Activated T-helper 1 cell treated with Interleukin-2 at 50 U/mL for 16 hours (primary cell): ENCODE data around the gene KLF2.

Source experiments
- DNase-seq: peaks from one replicate; pipeline ENCODE4 v3.0.0-alpha.2; 2020; ENCODE audit warnings: low read depth

Gene KLF2

GRCh38 chr19:16308081-16308480 lies 16.5 kb upstream of the KLF2 start:
- no peak for DNase-seq

- no peak for DNase-seq
Observed at GRCh38 chr19:16309643-16310042, 15.0 kb upstream of the KLF2 start.

DNA sequence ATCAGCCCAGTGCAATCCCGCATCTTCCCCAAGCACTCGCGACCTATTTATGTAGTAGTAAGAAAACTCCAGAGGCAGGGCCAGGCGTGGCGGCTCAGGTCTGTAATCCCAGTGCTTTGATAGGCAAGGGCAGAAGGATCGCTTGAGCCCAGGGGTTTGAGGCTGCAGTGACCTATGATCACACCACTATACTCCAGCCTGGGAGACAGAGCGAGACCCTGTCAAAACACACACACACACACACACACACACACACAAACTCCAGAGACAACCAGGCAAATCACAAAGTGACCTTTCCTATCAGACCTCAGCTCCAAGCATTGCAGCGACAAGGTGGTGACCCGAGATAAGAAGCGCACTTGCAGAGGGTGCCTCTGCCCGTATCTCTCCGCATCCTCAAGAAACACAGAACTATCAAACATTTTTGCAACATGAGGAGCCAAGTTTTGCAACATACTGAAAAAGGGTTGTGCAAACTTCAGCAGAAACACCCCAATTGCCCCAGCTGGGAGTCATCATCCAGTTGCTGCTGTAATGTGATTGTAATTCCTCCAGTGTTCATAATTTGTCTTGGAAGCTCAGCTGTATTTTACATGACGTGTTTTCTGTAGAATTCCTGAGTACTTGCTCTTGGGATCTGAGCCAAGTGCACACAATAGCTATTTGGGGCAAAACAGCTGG lies 8.7 kb upstream of the KLF2 start:
- DNase-seq = no peak

- DNase-seq = no peak
Observed at GRCh38 chr19:16316506-16316882, 8.1 kb upstream of the KLF2 start.

DNA sequence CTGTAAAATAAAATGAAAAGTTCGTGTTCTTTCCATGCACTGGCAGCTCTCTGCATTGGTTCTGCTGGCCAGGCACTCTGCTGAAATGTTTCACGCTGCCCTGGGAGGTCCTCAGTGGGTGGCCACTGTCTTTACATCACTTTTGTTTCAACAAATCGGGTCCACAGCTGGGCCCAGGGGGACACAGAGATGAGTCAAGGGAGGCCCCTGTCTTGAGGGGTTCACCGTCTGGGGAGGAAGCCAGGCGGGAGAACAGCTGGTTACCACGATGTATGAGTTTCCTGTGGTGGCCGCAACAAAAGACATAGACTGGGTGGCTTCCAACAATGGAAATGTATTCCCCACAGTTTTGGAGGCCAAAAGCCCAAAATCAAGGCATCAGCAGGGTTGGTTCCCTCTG lies 5.1 kb upstream of the KLF2 start:
- DNase-seq = no peak

DNA sequence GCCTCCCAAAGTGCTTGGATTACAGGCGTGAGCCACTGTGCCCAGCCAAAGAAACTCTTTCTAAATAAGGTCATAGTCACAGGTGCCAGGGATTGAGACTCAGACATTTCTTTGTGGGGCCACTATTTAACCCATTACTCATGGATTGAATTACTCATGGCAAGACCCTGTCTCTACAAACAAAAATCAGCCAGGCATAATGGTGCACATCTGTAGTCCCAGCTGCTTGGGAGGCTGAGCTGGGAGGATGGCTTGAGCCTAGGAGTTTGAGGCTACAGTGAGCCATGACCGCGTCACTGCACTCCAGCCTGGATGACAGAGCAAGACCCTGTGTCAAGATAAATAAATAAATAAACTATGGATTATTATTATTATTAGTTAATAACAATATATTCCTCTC lies 3.6 kb upstream of the KLF2 start:
- no peak for DNase-seq

DNA sequence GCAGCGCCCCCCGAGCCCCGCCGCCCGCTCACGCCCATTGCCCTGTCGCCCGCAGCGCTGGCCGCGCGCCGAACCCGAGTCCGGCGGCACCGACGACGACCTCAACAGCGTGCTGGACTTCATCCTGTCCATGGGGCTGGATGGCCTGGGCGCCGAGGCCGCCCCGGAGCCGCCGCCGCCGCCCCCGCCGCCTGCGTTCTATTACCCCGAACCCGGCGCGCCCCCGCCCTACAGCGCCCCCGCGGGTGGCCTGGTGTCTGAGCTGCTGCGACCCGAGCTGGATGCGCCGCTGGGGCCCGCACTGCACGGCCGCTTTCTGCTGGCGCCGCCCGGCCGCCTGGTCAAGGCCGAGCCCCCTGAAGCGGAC lies 518 bp downstream of the KLF2 start:
- peak; percentile 35 for DNase-seq

DNA sequence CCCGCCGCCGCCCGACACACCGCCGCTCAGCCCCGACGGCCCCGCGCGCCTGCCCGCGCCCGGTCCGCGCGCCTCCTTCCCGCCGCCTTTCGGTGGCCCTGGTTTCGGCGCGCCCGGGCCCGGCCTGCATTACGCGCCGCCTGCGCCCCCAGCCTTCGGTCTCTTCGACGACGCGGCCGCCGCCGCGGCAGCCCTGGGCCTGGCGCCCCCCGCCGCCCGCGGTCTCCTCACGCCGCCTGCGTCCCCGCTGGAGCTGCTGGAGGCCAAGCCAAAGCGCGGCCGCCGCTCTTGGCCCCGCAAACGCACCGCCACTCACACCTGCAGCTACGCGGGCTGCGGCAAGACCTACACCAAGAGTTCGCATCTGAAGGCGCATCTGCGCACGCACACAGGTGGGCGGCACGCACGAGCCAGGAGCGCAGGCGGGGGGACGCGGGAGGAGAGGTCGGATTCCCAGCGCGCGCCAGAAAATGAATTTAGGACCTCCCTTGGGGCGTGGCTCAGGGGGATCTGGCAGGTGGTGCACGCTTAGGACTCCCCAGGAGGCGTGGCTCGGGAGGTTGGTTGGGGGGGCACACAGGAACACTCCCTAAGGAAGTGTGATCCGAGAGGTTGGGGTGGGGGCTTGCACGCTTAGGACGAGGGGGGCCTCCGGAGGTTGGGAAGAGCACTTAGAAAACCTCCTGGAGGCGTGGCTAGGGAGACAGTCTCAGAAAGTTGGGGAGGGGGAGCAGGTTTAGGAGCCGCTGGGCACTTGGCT lies 1.2 kb downstream of the KLF2 start:
- DNase-seq = peak; percentile 49

GRCh38 chr19:16326401-16327168 lies 2.0 kb downstream of the KLF2 start:
- peak; percentile 40 for DNase-seq

- DNase-seq = no peak
Observed at GRCh38 chr19:16327169-16327475, 2.5 kb downstream of the KLF2 start.

- DNase-seq = no peak
Observed at GRCh38 chr19:16327501-16327900, 2.9 kb downstream of the KLF2 start.

- DNase-seq = peak; percentile 33
Observed at GRCh38 chr19:16327911-16328823, 3.5 kb downstream of the KLF2 start.

- DNase-seq = peak; percentile 30
Observed at GRCh38 chr19:16328824-16329482, 4.3 kb downstream of the KLF2 start.

DNA sequence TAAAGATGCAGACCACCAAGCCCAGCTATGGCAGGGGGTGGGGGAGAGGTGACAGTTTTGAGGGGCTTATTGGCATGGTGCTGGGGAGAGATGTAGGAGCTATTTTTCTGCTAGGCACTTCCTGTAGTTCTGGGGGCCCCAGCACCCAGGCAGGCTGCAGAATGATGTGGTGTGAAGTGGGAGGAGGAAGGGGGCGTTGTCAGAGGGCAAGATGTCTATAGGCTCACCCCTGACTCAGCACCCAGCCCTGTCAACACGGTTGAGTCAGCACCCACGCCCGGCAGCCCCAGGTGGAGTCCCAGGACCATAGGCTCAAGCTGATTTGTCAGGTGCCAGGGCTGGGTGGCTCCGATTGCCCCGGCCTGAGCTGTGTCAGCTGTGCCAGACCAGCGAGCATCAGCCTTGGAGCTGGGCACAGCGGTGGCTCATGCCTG lies 5.8 kb downstream of the KLF2 start:
- DNase-seq = peak; percentile 91

GRCh38 chr19:16330806-16331690 lies 6.4 kb downstream of the KLF2 start:
- DNase-seq = no peak

GRCh38 chr19:16333001-16333586 lies 8.5 kb downstream of the KLF2 start:
- no peak for DNase-seq

DNA sequence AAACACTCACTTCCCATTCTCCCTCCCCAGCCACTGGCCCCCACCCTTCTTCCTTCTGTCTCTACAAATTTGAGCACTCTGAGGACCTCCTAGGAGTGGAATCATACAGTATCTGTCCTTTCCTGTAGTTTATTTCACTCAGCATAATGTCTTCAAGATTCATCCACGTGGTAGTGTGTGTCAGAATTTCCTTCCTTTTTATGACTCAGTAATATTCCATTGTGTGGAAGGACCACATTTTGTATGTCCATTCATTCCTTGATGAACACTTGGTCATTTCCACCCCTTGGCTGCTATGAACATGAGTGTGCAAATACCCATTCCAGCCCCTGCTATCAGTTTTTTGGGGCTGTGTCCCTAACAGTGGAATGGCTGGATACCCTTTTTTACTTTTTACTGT lies 9.8 kb downstream of the KLF2 start:
- DNase-seq = no peak

- no peak for DNase-seq
Observed at GRCh38 chr19:16335226-16335625, 10.6 kb downstream of the KLF2 start.

GRCh38 chr19:16336571-16336970 lies 11.9 kb downstream of the KLF2 start:
- DNase-seq = no peak

GRCh38 chr19:16337809-16338469 lies 13.3 kb downstream of the KLF2 start:
- no peak for DNase-seq
